ENCODE measurements around the gene SAMD14.

- TF ChIP-seq CTCF (IDR thresholded peaks at IDR 0.05) (no peak), POLR2AphosphoS5 (IDR thresholded peaks at IDR 0.05) (no peak), POLR2A (IDR thresholded peaks at IDR 0.05) (no peak)
Observed at GRCh38 chr17:50141745-50142110, 11.8 kb upstream of the SAMD14 start.
